ENCODE data around the gene MPRIP.

The MPRIP gene

DNA sequence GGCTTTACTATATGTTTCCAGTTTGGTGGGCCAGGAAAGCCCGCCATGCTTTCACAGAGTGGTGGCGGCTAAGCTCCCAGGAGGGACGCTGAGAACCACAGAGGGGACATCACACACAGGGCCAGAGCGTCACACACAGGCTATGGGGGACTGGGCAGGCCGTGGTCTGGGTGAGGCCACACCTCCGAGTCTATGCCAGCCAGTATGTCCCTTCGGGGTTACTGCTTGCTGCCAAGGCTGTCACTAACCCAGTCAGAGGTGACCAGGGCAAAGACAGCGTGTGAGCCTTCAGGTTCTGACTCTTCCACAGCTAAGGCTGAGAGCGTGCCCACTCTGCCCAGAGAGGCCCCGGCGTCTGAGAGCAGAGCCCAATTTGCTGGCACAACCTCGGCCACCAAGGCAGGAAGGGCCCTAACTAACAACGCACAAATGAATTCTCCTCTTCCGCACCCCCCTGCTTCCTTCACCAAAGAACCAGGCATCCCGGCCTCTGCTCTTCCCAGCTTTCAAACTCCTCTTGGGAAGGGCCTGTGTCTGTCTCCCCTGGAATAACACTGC is 161.0 kb downstream of the MPRIP start:
- no peak for TF ChIP-seq CTCF (conservative IDR thresholded peaks at IDR 0.05; ENCODE audit: low read depth)
- CTCF ChIA-PET, result no interaction called here
- peak overlapping the region; percentile 87; the same call in 1 of the 2 replicates for H3K27ac ChIP-seq
- DNase-seq (ENCODE audit: low spot score), result no peak
- POLR2A ChIA-PET (ENCODE audit: low non-redundant PET), result no interaction called here

- no peak for TF ChIP-seq CTCF (conservative IDR thresholded peaks at IDR 0.05; ENCODE audit: low read depth)
- CTCF ChIA-PET, result no interaction called here
- POLR2A ChIA-PET (ENCODE audit: low non-redundant PET), result interaction anchor here (0.6 kb wide), 1 partner anchor 33 kb away, joined by 3 read pairs; the partner anchor contains the start of gene FLCN
- H3K27ac ChIP-seq, result peak overlapping the region; percentile 87
- DNase-seq (ENCODE audit: low spot score), result no peak
These were observed 161.9 kb downstream of the MPRIP start for GRCh38 chr17:17204041-17204591.

DNA sequence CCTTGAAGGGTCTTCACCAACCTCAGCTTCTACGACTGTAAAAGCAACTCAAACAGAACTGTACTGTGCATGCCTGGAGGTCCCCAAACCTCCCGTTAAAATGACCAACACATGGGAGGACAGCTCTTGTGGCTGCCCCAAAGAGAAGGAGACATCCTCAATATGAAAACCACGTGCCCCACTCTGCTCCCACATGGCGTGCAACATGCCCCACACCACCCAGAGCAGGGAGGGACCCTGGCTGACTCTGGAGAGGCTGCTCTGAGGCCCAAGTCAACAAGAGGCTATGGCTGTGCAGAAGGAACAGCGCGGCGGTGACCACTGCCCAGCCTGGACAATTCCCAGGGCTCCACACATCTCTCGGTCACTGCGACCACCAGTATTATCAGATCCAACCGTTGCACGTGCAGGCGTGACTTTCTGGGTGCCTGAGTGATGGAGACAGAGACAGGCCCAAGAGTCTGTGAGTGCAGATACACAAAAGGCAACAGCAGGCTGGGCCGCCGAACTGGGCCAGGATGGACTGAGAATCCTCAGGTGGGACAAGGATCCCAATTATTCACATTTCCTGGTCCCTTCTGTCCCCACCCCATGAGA is 162.5 kb downstream of the MPRIP start:
- no peak for DNase-seq (ENCODE audit: low spot score)
- CTCF ChIA-PET, result no interaction called here
- peak overlapping the region; percentile 87 for H3K27ac ChIP-seq
- POLR2A ChIA-PET (ENCODE audit: low non-redundant PET), result no interaction called here
- no peak for TF ChIP-seq CTCF (conservative IDR thresholded peaks at IDR 0.05; ENCODE audit: low read depth)

- POLR2A ChIA-PET (ENCODE audit: low non-redundant PET), result no interaction called here
- CTCF ChIA-PET, result interaction anchor here (0.5 to 0.7 kb wide), 2 partner anchors 64 to 68 kb away, joined by 3 to 5 read pairs; no protein-coding TSS in a partner anchor
- H3K27ac ChIP-seq, result peak overlapping the region; percentile 87
- peak; percentile 73 for DNase-seq (ENCODE audit: low spot score)
- TF ChIP-seq CTCF (conservative IDR thresholded peaks at IDR 0.05; ENCODE audit: low read depth), result no peak
These were observed 163.3 kb downstream of the MPRIP start for GRCh38 chr17:17205368-17206123.

DNA sequence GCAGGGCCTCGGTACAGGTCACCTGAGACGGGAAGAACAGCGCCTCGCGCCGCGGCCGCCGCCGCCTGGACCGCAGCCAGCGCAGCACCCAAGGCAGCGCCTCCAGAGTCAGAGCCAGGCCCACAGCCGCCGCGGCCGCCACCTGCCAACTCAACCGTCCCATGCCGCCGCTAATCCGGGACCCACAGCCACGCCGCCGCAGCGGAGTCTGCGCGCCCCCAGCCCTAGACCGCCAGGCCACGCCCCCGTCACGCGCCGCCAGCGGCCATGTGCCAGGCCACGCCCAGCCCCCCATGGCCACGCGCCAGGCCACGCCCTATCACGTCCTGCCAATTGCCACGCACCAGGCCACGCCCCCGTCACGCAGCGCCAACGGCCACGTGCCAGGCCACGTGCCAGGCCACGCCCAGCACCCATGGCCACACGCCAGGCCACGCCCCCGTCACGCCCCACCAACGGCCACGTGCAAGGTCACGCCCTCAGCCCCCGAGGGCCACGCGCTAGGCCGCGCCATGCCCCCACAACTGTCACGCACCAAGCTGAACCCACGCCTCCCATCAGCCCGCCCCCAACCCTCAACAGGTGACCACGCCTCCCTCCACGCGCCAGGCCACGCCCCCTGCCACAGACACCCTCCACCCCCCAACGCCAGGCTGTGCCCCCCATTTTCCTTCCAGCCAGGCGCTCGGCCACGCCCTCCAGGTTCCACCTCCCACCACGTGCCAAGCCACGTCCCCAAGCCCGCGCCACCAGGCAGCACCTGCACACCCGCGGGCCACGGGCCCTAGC is 164.1 kb downstream of the MPRIP start, which contains the start of gene PLD6:
Gene PLD6 (minus strand): TSS at position 210 of the 789 bp plus-strand sequence. CDS start 47 bp downstream, at position 163.
- TF ChIP-seq CTCF (conservative IDR thresholded peaks at IDR 0.05; ENCODE audit: low read depth), result no peak
- CTCF ChIA-PET, result interaction anchor here (0.5 to 0.7 kb wide), 2 partner anchors 64 to 69 kb away, joined by 3 to 5 read pairs; no protein-coding TSS in a partner anchor
- POLR2A ChIA-PET (ENCODE audit: low non-redundant PET), result no interaction called here
- DNase-seq (ENCODE audit: low spot score), result peak; percentile 79
- H3K27ac ChIP-seq, result peak within 1 kb of the TSS; percentile 87

DNA sequence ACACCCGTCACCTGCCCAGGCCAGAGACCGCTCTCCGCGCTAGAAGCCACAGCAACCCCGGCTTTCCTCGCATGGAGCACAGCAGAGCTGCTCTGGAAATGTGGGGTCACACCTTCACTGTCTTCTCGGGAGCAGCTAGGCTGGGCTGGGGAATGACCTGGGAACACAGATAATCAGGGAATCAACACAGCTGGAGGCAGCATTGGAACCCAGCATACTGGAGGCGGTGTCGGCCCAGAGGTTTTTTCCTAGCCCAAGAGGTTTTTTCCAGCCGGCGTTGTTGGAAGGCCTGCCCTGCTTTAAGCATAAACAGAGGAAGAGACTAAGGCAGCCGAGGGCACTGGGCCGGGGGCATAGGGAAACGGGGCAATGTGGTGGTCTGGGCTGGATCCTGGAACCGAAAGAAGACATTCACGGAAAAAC is 164.7 kb downstream of the MPRIP start:
- H3K27ac ChIP-seq, result peak overlapping the region; percentile 87
- CTCF ChIA-PET, result no interaction called here
- POLR2A ChIA-PET (ENCODE audit: low non-redundant PET), result no interaction called here
- DNase-seq (ENCODE audit: low spot score), result no peak
- TF ChIP-seq CTCF (conservative IDR thresholded peaks at IDR 0.05; ENCODE audit: low read depth), result no peak
